Measurements from ENCODE around the gene POLN. TPM values are rescaled to one million over a fixed set of nuclear protein-coding genes. Genes with fewer than 3 reads are reported as not detected.
A peak's percentile ranks its signal among the peaks of the same experiment; 100 is the strongest.

Gene POLN
- total RNA-seq, 4 donors from 2014 or later, result 0.26 to 5.8 (median 5.5) TPM; not detected in 1

- H3K9me3 ChIP-seq, result no peaks in the 10 kb centered on the region
- peak in 1 of 2 donors; percentile 17 for DNase-seq
- peak overlapping the region; percentile 89 to 93 for H3K27ac ChIP-seq
- no peaks in the 10 kb centered on the region for H3K27me3 ChIP-seq
- intact Hi-C loops (cut with DNase I; ENCODE audit: low total_unique reads), result no loop called here
- peaks cover 9 to 51% of the 10 kb centered on the region in 2 donors for H3K4me1 ChIP-seq
- no peak overlapping the region for H3K4me3 ChIP-seq
- no peaks in the 10 kb centered on the region for H3K36me3 ChIP-seq
- TF ChIP-seq CTCF (IDR thresholded peaks at IDR 0.05), result no peak
- TF ChIP-seq POLR2A (IDR thresholded peaks at IDR 0.05), result no peak
These were observed 16.4 kb upstream of the POLN start for GRCh38 chr4:2258091-2259035.

DNA sequence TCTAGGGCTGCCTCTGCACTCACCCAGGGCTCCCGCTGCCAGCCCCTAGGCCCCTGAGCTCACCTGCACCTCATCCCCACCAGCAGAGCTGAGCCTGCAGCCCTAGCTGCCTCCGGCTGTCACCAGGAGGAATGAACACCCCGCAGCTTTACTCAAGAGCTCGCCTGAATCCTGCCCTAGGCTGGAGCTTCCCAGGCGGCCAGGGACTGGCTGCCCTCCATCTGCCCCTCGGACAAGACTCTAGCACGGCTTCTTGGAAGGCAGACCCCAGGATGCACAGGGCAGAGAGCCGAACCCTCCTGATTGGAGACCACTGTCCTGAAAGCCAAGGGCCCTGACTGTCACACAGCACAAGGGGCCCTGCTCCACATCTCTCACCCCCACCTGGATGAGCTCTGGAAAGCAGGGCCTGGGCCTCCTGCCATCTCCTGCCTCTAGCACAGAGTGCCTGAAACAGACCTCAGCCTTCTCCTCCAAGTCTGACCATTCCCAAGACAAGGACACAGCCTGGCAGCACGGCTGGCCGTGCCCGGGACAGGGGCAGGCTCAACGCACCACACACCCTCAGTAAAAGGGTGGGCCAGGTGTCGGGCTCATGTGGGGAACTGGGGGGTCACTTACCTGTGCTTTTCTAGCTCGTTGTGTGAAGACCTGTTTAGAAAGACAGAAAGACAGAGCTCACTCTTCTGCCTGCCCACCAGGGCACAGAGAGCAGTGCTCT lies 15.6 kb upstream of the POLN start:
- peaks cover 9 to 55% of the 10 kb centered on the region in 2 donors for H3K4me1 ChIP-seq
- intact Hi-C loops (cut with DNase I; ENCODE audit: low total_unique reads), result no loop called here
- DNase-seq, result peak; percentile 23 to 27

GRCh38 chr4:2256781-2257191 lies 14.9 kb upstream of the POLN start:
- H3K4me1 ChIP-seq, result peaks cover 9 to 55% of the 10 kb centered on the region in 2 donors
- no peak overlapping the region for H3K4me3 ChIP-seq
- peak overlapping the region; percentile 89 to 93 for H3K27ac ChIP-seq
- no peaks in the 10 kb centered on the region for H3K36me3 ChIP-seq
- TF ChIP-seq POLR2A (IDR thresholded peaks at IDR 0.05) (no peak), CTCF (IDR thresholded peaks at IDR 0.05) (no peak)
- DNase-seq, result peak; percentile 58 to 70
- no peaks in the 10 kb centered on the region for H3K27me3 ChIP-seq
- intact Hi-C loops (cut with DNase I; ENCODE audit: low total_unique reads), result no loop called here
- no peaks in the 10 kb centered on the region for H3K9me3 ChIP-seq

More for the DNA sequence above, 15.6 kb upstream of the POLN start:
- Histone ChIP-seq H3K36me3 (no peaks in the 10 kb centered on the region), H3K27me3 (no peaks in the 10 kb centered on the region), H3K4me3 (no peak overlapping the region), H3K27ac (peak overlapping the region; percentile 89 to 93), H3K9me3 (no peaks in the 10 kb centered on the region)
- TF ChIP-seq CTCF (IDR thresholded peaks at IDR 0.05) (no peak), POLR2A (IDR thresholded peaks at IDR 0.05) (no peak)

DNA sequence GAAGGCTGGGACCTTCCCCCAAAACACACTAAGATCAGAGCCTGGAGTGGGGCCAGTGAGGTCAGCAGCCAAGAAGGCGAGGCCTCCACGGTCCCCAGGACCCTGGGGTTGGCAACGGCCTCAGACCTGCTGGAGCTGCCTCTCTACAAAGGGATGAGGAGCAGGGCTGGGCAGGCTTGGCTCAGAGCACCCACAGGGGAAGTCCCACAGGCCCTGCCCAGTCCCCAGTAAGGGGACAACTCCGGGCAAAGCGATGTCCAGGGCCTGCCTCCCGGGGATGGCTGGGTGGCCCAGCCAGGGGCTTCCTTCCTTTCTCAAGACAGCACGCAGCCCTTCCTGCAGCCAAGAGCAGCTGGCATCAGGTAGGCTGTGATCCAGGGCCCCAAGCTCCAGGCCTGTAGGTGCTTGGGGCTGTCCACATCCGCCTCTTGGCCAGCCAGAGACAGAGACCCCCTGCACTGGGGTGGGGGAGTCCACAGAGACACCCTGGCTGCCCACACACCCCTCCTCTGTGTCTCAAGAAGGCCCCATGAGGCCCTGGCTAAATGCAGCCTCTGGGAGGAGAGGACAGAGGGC lies 14.3 kb upstream of the POLN start:
- TF ChIP-seq CTCF (IDR thresholded peaks at IDR 0.05), result no peak
- no peak for TF ChIP-seq POLR2A (IDR thresholded peaks at IDR 0.05)
- no peaks in the 10 kb centered on the region for H3K36me3 ChIP-seq
- H3K27me3 ChIP-seq, result no peaks in the 10 kb centered on the region
- peaks cover 9 to 55% of the 10 kb centered on the region in 2 donors for H3K4me1 ChIP-seq
- no peak overlapping the region for H3K4me3 ChIP-seq
- peak; percentile 43 to 50 for DNase-seq
- H3K27ac ChIP-seq, result peak overlapping the region; percentile 89 to 93
- intact Hi-C loops (cut with DNase I; ENCODE audit: low total_unique reads), result no loop called here
- H3K9me3 ChIP-seq, result no peaks in the 10 kb centered on the region

Data from uterus (tissue), 4 donors.